ENCODE data around the gene RABIF.
"Not testable (repeated sequence)": the region's sequence is repeated elsewhere in the genome, so short reads cannot be mapped to it uniquely, and the experiment has no call there.

RABIF gene

GRCh38 chr1:202829223-202829622, 59.7 kb downstream of the RABIF start:
- not testable (repeated sequence) for DNase-seq
